ENCODE results near the gene CALML3.
A peak's percentile ranks its signal among the peaks of the same experiment; 100 is the strongest.

The CALML3 gene

GRCh38 chr10:5504146-5505072, 20.4 kb upstream of the CALML3 start:
- no peak for TF ChIP-seq ZFX (IDR thresholded peaks at IDR 0.05)
- TF ChIP-seq CTCF (conservative IDR thresholded peaks at IDR 0.05) = no peak
- H3K27ac ChIP-seq = peak overlapping the region; percentile 73

- H3K27ac ChIP-seq = peak overlapping the region; percentile 62
- TF ChIP-seq CTCF (conservative IDR thresholded peaks at IDR 0.05) (no peak), ZFX (IDR thresholded peaks at IDR 0.05) (no peak)
Observed at GRCh38 chr10:5506246-5506645, 18.5 kb upstream of the CALML3 start.

GRCh38 chr10:5506751-5507648, 17.8 kb upstream of the CALML3 start:
- TF ChIP-seq ZFX (IDR thresholded peaks at IDR 0.05) (no peak), CTCF (conservative IDR thresholded peaks at IDR 0.05) (no peak)
- peak overlapping the region; percentile 62 for H3K27ac ChIP-seq

- TF ChIP-seq CTCF (conservative IDR thresholded peaks at IDR 0.05) (no peak), ZFX (IDR thresholded peaks at IDR 0.05) (no peak)
Observed at GRCh38 chr10:5507649-5508131, 17.1 kb upstream of the CALML3 start.

GRCh38 chr10:5508161-5508604, 16.6 kb upstream of the CALML3 start:
- no peak for TF ChIP-seq CTCF (conservative IDR thresholded peaks at IDR 0.05)
- TF ChIP-seq ZFX (IDR thresholded peaks at IDR 0.05) = no peak
- H3K27ac ChIP-seq = peak overlapping the region; percentile 62; the same call in 1 of the 2 replicates

More at GRCh38 chr10:5507649-5508131, 17.1 kb upstream of the CALML3 start:
- peak overlapping the region; percentile 62; the same call in 1 of the 2 replicates for H3K27ac ChIP-seq

GRCh38 chr10:5508786-5509185, 16.0 kb upstream of the CALML3 start:
- TF ChIP-seq CTCF (conservative IDR thresholded peaks at IDR 0.05) (no peak), ZFX (IDR thresholded peaks at IDR 0.05) (no peak)
- H3K27ac ChIP-seq = peak overlapping the region; percentile 62
